H1 (cell line): ENCODE data around the gene CREBZF. TPM values are rescaled to one million over a fixed set of nuclear protein-coding genes. Genes with fewer than 3 reads are reported as not detected.

ENCODE experiments used
- ASH2L ChIP-seq: fragments of 200-600, 300-600 bp; sonication (generic); IDR thresholded peaks from one replicate; pipeline ENCODE4 v1.7.1; 2017; ENCODE audit warnings: low read length
- CEBPB ChIP-seq: IDR thresholded peaks from 2 replicates; pipeline ENCODE4 v1.6.1; 2012; ENCODE audit warnings: low read depth, low read length
- CHD2 ChIP-seq: IDR thresholded peaks from 2 replicates; pipeline ENCODE4 v1.6.1; 2012; ENCODE audit warnings: low read length, improper control_type of control experiment
- CHD7 ChIP-seq: fragments of 300-600 bp; sonication (generic); IDR thresholded peaks from 2 replicates; pipeline ENCODE4 v1.7.1; 2012; ENCODE audit warnings: low read length, moderate library complexity, mild to moderate bottlenecking, inconsistent platforms; ENCODE audit not compliant: insufficient replicate concordance
- FOSL1 ChIP-seq: IDR thresholded peaks from 2 replicates; pipeline ENCODE4 v1.6.1; 2011; ENCODE audit warnings: mild to moderate bottlenecking, low read depth, low read length, moderate library complexity; ENCODE audit not compliant: insufficient read depth
- GABPA ChIP-seq: IDR thresholded peaks from 2 replicates; pipeline ENCODE4 v1.6.1; 2011; ENCODE audit warnings: mild to moderate bottlenecking, low read length, moderate library complexity, borderline replicate concordance; ENCODE audit not compliant: insufficient read depth
- GTF2F1 ChIP-seq: IDR thresholded peaks from 2 replicates; pipeline ENCODE4 v1.6.1; 2012; ENCODE audit warnings: low read depth, low read length, improper control_type of control experiment, borderline replicate concordance
- MAFK ChIP-seq: IDR thresholded peaks from 2 replicates; pipeline ENCODE4 v1.6.1; 2012; ENCODE audit warnings: low read depth, mild to moderate bottlenecking, improper control_type of control experiment, low read length
- SRF ChIP-seq: IDR thresholded peaks from 2 replicates; pipeline ENCODE4 v1.6.1; 2011; ENCODE audit warnings: mild to moderate bottlenecking, low read depth, low read length, moderate library complexity
- TAF7 ChIP-seq: optimal IDR thresholded peaks from 2 replicates; pipeline ENCODE3; 2011; ENCODE audit warnings: low read depth, mild to moderate bottlenecking, inconsistent platforms, low read length, moderate library complexity, borderline replicate concordance
- ZNF274 ChIP-seq: IDR thresholded peaks from 2 replicates; pipeline ENCODE4 v1.7.0; 2012; ENCODE audit warnings: low read length, borderline replicate concordance; ENCODE audit errors: extremely low read depth
- polyA plus RNA-seq, 7 experiments: library from polyadenylated mRNA; depleted of rRNA in 3 of 7; stranded (reverse) in 5 of 7; unstranded in 2 of 7; fragments of >200 nt in 5 of 7; fragments of 200-250 nt in 2 of 7; gene quantifications; 1 replicate in 5 of 7; 2 replicates in 1 of 7; 4 replicates in 1 of 7; pipeline versions ENCODE4 v1.2.1 to v1.2.3, GENCODE V29; 2011 to 2013; ENCODE audit warnings: missing spikeins in 2 of 7, mixed read lengths in 2 of 7
- total RNA-seq: library from RNA; stranded (reverse); fragmentation: NEBNext Ultra II Directional; extraction: Animal tissue kit (Norgen Biotek cat#: 25700); gene quantifications from 2 replicates; pipeline ENCODE4 v1.2.1, GENCODE V29; 2021

Gene CREBZF
- total and polyA plus RNA-seq, 2 of the 8 experiments (the other 6 are each of a cell fraction or from before 2014, with no cell fraction given): 15.4 to 44.9 TPM

GRCh38 chr11:85661972-85662664 lies 2.8 kb downstream of the CREBZF start (continued):
- TF ChIP-seq CHD7: no peak
- no peak for TF ChIP-seq MAFK
- no peak for TF ChIP-seq ASH2L
- no peak for TF ChIP-seq GABPA
- no peak for TF ChIP-seq SRF
- TF ChIP-seq TAF7: no peak
- no peak for TF ChIP-seq ZNF274
- no peak for TF ChIP-seq FOSL1
- TF ChIP-seq GTF2F1: no peak
- TF ChIP-seq CEBPB: no peak
- no peak for TF ChIP-seq CHD2
